Calu3 (cell line): ENCODE results near the gene PRKN. TPM values are rescaled to one million over a fixed set of nuclear protein-coding genes. Genes with fewer than 3 reads are reported as not detected.

ENCODE experiments used
- BruUV-seq: library from RNA; stranded (reverse); fragments of 400-500 nt; replicated peaks from 2 replicates; lab custom pipeline; 2021; lab: Mats Ljungman, UMichigan
- CTCF ChIA-PET: fragments of 300-600 bp; sonication (Branson Sonifier 250); formaldehyde crosslinking; loops from one replicate; lab custom pipeline; 2022; ENCODE audit warnings: antibody characterized with exemption; lab: Charles Lee
- DNase-seq: peaks from one replicate; pipeline ENCODE4 v3.0.0; 2022
- H3K27ac Mint-ChIP-seq: one replicate; pipeline ENCODE4 v1.8.0; 2022; ENCODE audit warnings: mixed read lengths; ENCODE audit not compliant: unreplicated experiment
- H3K27me3 Mint-ChIP-seq: one replicate; pipeline ENCODE4 v1.8.0; 2022; ENCODE audit warnings: mixed read lengths; ENCODE audit not compliant: unreplicated experiment
- H3K36me3 Mint-ChIP-seq: one replicate; pipeline ENCODE4 v1.8.0; 2022; ENCODE audit warnings: mild to moderate bottlenecking, moderate library complexity, mixed read lengths; ENCODE audit not compliant: insufficient read depth, unreplicated experiment
- H3K4me1 Mint-ChIP-seq: one replicate; pipeline ENCODE4 v1.8.0; 2022; ENCODE audit warnings: mild to moderate bottlenecking, low read depth, mixed read lengths; ENCODE audit not compliant: unreplicated experiment
- H3K4me3 Mint-ChIP-seq: one replicate; pipeline ENCODE4 v1.8.0; 2022; ENCODE audit warnings: mild to moderate bottlenecking, low read depth, moderate library complexity, mixed read lengths; ENCODE audit not compliant: unreplicated experiment
- H3K9me3 Mint-ChIP-seq: one replicate; pipeline ENCODE4 v1.8.0; 2022; ENCODE audit warnings: low read depth, mixed read lengths; ENCODE audit not compliant: unreplicated experiment
- intact Hi-C: fragments of 100-400 bp; cut with micrococcal nuclease; formaldehyde crosslinking; loops from one replicate; pipeline ENCODE4 v1.10.0; 2022; ENCODE audit not compliant: unreplicated experiment
- total RNA-seq: library from RNA; stranded (reverse); gene quantifications from 2 replicates; pipeline ENCODE4 v1.2.3, GENCODE V29; 2022
- TF ChIP-seq, protein P1 (sequence below): fragments of 200-600 bp; IDR thresholded peaks from one replicate; pipeline ENCODE4 v1.8.0; 2022; ENCODE audit warnings: antibody characterized with exemption; ENCODE audit not compliant: unreplicated experiment

PRKN gene
- total RNA-seq, 1 experiment from 2014 or later = 3.8 TPM

DNA sequence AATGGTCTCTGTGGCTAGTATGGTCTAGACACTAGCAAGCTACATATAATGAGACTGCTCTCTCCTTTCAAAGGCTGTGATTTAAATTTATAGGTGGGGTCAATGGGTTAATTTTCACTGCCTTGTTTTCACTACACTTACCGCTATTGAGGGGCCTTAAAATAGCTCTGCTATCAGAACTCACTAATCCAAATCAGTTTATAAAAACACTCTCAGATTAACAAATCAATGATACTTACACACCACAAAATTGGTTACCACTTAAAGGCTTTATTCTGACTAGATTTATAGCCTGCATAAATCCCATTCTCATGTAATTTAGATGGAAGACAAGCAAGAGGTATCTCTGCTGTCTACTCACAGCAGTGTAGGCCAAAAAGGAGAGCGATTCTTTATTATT is 1140.7 kb downstream of the PRKN start:
- no peaks in the 10 kb centered on the region for H3K9me3 Mint-ChIP-seq
- no TSS peak for BruUV-seq
- no peaks in the 10 kb centered on the region for H3K27me3 Mint-ChIP-seq
- no peak for DNase-seq
- H3K4me1 Mint-ChIP-seq = peaks cover 7% of the 10 kb centered on the region
- no peak overlapping the region for H3K4me3 Mint-ChIP-seq
- H3K36me3 Mint-ChIP-seq = no peaks in the 10 kb centered on the region
- CTCF ChIA-PET = interaction anchor here (0.6 kb wide), 1 partner anchor 240 kb away, joined by 4 read pairs; no protein-coding TSS in a partner anchor
- intact Hi-C loops = no loop called here
- TF ChIP-seq, protein P1, sequence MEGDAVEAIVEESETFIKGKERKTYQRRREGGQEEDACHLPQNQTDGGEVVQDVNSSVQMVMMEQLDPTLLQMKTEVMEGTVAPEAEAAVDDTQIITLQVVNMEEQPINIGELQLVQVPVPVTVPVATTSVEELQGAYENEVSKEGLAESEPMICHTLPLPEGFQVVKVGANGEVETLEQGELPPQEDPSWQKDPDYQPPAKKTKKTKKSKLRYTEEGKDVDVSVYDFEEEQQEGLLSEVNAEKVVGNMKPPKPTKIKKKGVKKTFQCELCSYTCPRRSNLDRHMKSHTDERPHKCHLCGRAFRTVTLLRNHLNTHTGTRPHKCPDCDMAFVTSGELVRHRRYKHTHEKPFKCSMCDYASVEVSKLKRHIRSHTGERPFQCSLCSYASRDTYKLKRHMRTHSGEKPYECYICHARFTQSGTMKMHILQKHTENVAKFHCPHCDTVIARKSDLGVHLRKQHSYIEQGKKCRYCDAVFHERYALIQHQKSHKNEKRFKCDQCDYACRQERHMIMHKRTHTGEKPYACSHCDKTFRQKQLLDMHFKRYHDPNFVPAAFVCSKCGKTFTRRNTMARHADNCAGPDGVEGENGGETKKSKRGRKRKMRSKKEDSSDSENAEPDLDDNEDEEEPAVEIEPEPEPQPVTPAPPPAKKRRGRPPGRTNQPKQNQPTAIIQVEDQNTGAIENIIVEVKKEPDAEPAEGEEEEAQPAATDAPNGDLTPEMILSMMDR = no peak
- no peak overlapping the region for H3K27ac Mint-ChIP-seq

DNA sequence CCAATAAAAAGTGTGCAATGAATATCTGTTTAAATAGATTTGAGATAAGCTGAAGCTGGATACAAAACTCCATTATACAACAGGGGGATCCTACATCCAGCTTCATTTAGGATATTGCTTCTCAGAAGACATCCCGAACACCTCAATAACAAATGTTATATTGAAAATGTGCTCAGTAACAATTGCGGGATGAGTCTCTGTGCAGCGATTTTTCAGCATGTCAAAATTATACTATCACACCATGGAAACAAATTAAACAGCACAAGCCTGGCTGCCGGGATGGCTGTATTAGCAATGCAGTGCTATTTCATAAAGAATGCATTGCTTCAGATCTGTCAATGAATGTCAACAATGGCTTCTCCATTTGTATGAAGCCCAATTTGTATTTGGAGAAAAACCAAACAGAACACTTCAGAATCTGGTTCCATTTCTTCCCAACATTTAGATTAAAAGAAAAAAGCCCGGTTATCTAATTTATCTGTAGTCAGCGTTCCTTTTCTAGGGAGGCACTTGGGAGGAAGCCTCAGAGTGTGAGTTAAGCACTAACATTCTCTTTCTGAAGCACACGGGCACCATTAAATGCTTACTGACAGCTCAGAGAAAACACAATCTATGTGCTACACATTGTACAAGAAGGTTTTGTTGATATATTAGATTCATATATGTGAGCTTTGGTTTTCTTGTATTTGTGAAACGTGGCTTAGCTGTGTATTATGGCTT is 1142.8 kb downstream of the PRKN start:
- H3K27ac Mint-ChIP-seq = no peak overlapping the region
- H3K9me3 Mint-ChIP-seq = no peaks in the 10 kb centered on the region
- DNase-seq = no peak
- no peaks in the 10 kb centered on the region for H3K36me3 Mint-ChIP-seq
- CTCF ChIA-PET = interaction anchor here (0.6 kb wide), 1 partner anchor 301 kb away, joined by 3 read pairs; no protein-coding TSS in a partner anchor
- H3K4me1 Mint-ChIP-seq = peaks cover 7% of the 10 kb centered on the region
- TF ChIP-seq, protein P1 = no peak
- intact Hi-C loops = no loop called here
- no peaks in the 10 kb centered on the region for H3K27me3 Mint-ChIP-seq
- no peak overlapping the region for H3K4me3 Mint-ChIP-seq
- no TSS peak for BruUV-seq

DNA sequence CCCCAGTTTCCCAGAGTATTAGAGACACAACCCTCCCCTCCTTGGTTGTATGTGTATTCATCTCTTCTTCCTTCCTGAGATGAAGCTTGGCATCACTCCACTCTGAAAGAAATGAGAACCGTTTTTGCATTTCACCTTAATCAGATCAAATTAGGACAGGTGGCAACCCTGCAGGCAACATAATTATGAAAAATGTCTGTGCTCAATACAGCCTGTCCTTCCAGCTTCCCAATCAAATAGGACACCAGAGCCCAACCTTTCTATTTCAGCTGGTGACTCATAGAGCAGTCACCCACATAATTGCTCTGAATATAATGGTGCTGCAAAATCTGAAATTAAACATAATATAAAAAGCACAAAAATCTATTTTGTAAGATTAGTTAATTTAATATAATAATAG is 1143.5 kb downstream of the PRKN start:
- Mint-ChIP-seq H3K36me3 (no peaks in the 10 kb centered on the region), H3K27me3 (no peaks in the 10 kb centered on the region), H3K4me1 (peaks cover 7% of the 10 kb centered on the region), H3K27ac (no peak overlapping the region), H3K9me3 (no peaks in the 10 kb centered on the region), H3K4me3 (no peak overlapping the region)
- intact Hi-C loops = no loop called here
- CTCF ChIA-PET = no interaction called here
- BruUV-seq = no TSS peak
- DNase-seq = no peak
- TF ChIP-seq, protein P1 = no peak

DNA sequence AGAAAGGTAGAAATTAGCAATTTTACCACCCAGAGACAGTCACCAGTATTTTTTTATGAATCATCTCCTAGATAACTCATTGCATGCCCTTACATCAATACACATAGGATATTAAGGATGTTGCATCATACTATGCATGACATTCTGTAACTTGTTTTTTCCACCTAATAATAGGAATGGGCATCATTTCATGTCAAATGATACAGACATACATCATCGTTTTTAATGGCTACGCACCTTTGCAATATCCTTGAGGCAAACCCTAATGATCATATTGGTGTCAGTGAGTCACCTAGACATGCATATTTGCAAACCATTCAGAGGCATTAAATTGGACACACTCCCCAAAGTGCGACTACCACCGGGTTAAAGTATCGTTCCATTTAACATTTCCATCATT is 1144.0 kb downstream of the PRKN start:
- TF ChIP-seq, protein P1 = no peak
- no TSS peak for BruUV-seq
- H3K4me3 Mint-ChIP-seq = no peak overlapping the region
- H3K27me3 Mint-ChIP-seq = no peaks in the 10 kb centered on the region
- H3K36me3 Mint-ChIP-seq = no peaks in the 10 kb centered on the region
- CTCF ChIA-PET = no interaction called here
- H3K27ac Mint-ChIP-seq = no peak overlapping the region
- H3K4me1 Mint-ChIP-seq = peaks cover 7% of the 10 kb centered on the region
- intact Hi-C loops = no loop called here
- H3K9me3 Mint-ChIP-seq = no peaks in the 10 kb centered on the region
- DNase-seq = no peak
